Suprapubic skin (tissue), 4 donors: ENCODE measurements around the gene KCTD4. TPM values are rescaled to one million over a fixed set of nuclear protein-coding genes. Genes with fewer than 3 reads are reported as not detected.
"Not testable (repeated sequence)": the region's sequence is repeated elsewhere in the genome, so short reads cannot be mapped to it uniquely, and the experiment has no call there.

Experiments
- DNase-seq, 2 donors: peaks; one replicate each; pipeline ENCODE4 v3.0.0-alpha.2; 2019; ENCODE audit warnings: low spot score in 2 of 2
- H3K27ac ChIP-seq: fragments of 200-600 bp; sonication (generic); one replicate; pipeline ENCODE4 v1.5.1; 2019
- H3K27me3 ChIP-seq: fragments of 200-600 bp; sonication (generic); one replicate; pipeline ENCODE4 v1.5.1; 2019
- H3K36me3 ChIP-seq: fragments of 200-600 bp; sonication (generic); one replicate; pipeline ENCODE4 v1.5.1; 2019
- H3K4me1 ChIP-seq: fragments of 200-600 bp; sonication (generic); one replicate; pipeline ENCODE4 v1.5.1; 2019
- H3K4me3 ChIP-seq: fragments of 200-600 bp; sonication (generic); one replicate; pipeline ENCODE4 v1.5.1; 2019; ENCODE audit warnings: mild to moderate bottlenecking
- H3K9me3 ChIP-seq: fragments of 200-600 bp; sonication (generic); one replicate; pipeline ENCODE4 v1.5.1; 2019
- CTCF ChIP-seq, 2 donors: fragments of 200-600 bp in 1 of 2; fragments of 450-650 bp in 1 of 2; sonication (generic) in 1 of 2; IDR thresholded peaks; one replicate each; pipeline ENCODE4 v1.5.1; 2016 to 2019; ENCODE audit warnings: antibody characterized with exemption in 2 of 2, mild to moderate bottlenecking in 1 of 2, moderate library complexity in 1 of 2
- EP300 ChIP-seq: sonication (generic); formaldehyde crosslinking; IDR thresholded peaks from one replicate; pipeline ENCODE4 v1.6.1; 2017; ENCODE audit warnings: antibody characterized with exemption
- POLR2A ChIP-seq, 2 donors: fragments of 450-650 bp; IDR thresholded peaks; one replicate each; pipeline ENCODE4 v1.6.1; 2017; ENCODE audit warnings: antibody characterized with exemption in 2 of 2, mild to moderate bottlenecking in 2 of 2, moderate library complexity in 2 of 2
- POLR2AphosphoS5 ChIP-seq, 3 donors: sonication (generic); formaldehyde crosslinking; IDR thresholded peaks; one replicate each; pipeline ENCODE4 v1.6.1; 2017; ENCODE audit warnings: antibody characterized with exemption in 3 of 3
- WGBS: methylation state at CpG from one replicate; pipeline ENCODE4 v1.1.5; 2018; 5-methylcytosine and 5-hydroxymethylcytosine counted together
- total RNA-seq, 4 donors: library from RNA; depleted of rRNA; stranded (reverse); fragments of >200 nt; gene quantifications; one replicate each; pipeline ENCODE4 v1.1.0, GENCODE V29; 2016

KCTD4 gene
- total RNA-seq, 4 donors from 2014 or later = 0.89 to 3.5 (median 2.2) TPM

- DNase-seq = no peak
- WGBS = 47% methylated on average over 1 of the region's 1 CpG
- H3K27ac ChIP-seq = no peak overlapping the region
- no peak overlapping the region for H3K4me3 ChIP-seq
- H3K4me1 ChIP-seq = peaks cover 5% of the 10 kb centered on the region
- no peaks in the 10 kb centered on the region for H3K27me3 ChIP-seq
- H3K36me3 ChIP-seq = no peaks in the 10 kb centered on the region
- TF ChIP-seq EP300 (no peak), CTCF (IDR thresholded peaks at IDR 0.05) (no peak), POLR2AphosphoS5 (IDR thresholded peaks at IDR 0.05) (no peak), POLR2A (IDR thresholded peaks at IDR 0.05) (no peak)
- H3K9me3 ChIP-seq = no peaks in the 10 kb centered on the region
Measured at GRCh38 chr13:45196622-45197021, 4.2 kb downstream of the KCTD4 start.

- DNase-seq = no peak
- Histone ChIP-seq H3K27me3 (no peaks in the 10 kb centered on the region), H3K9me3 (no peaks in the 10 kb centered on the region), H3K4me1 (peaks cover 5% of the 10 kb centered on the region), H3K36me3 (no peaks in the 10 kb centered on the region), H3K4me3 (no peak overlapping the region), H3K27ac (no peak overlapping the region)
- TF ChIP-seq POLR2A (IDR thresholded peaks at IDR 0.05) (no peak), CTCF (IDR thresholded peaks at IDR 0.05) (no peak), EP300 (no peak), POLR2AphosphoS5 (IDR thresholded peaks at IDR 0.05) (no peak)
- 77% methylated on average over 3 of the region's 3 CpGs for WGBS
Measured at GRCh38 chr13:45196096-45196495, 4.7 kb downstream of the KCTD4 start.

- Histone ChIP-seq H3K4me3 (no peak overlapping the region), H3K36me3 (no peaks in the 10 kb centered on the region), H3K4me1 (peaks cover 5% of the 10 kb centered on the region), H3K27ac (no peak overlapping the region), H3K9me3 (no peaks in the 10 kb centered on the region), H3K27me3 (no peaks in the 10 kb centered on the region)
- TF ChIP-seq POLR2AphosphoS5 (IDR thresholded peaks at IDR 0.05) (no peak), CTCF (IDR thresholded peaks at IDR 0.05) (no peak), POLR2A (IDR thresholded peaks at IDR 0.05) (no peak), EP300 (no peak)
- 92% methylated on average over 1 of the region's 1 CpG for WGBS
- no peak for DNase-seq
Measured at GRCh38 chr13:45195421-45195820, 5.4 kb downstream of the KCTD4 start.

- Histone ChIP-seq H3K36me3 (no peaks in the 10 kb centered on the region), H3K27ac (no peak overlapping the region), H3K27me3 (no peaks in the 10 kb centered on the region), H3K4me1 (peaks cover 5% of the 10 kb centered on the region), H3K4me3 (no peak overlapping the region), H3K9me3 (no peaks in the 10 kb centered on the region)
- 71% methylated on average over 15 of the region's 15 CpGs for WGBS
- TF ChIP-seq CTCF (IDR thresholded peaks at IDR 0.05) (peak in 1 of 2 donors; percentile 17), EP300 (no peak)
- no peak for DNase-seq
Measured at GRCh38 chr13:45194081-45194939, 6.5 kb downstream of the KCTD4 start.

- DNase-seq = no peak
- Histone ChIP-seq H3K27ac (no peak overlapping the region), H3K27me3 (no peaks in the 10 kb centered on the region), H3K4me3 (no peak overlapping the region), H3K36me3 (no peaks in the 10 kb centered on the region), H3K9me3 (no peaks in the 10 kb centered on the region), H3K4me1 (peaks cover 5% of the 10 kb centered on the region)
- no peak for TF ChIP-seq EP300
- no peak for TF ChIP-seq CTCF (IDR thresholded peaks at IDR 0.05)
- TF ChIP-seq POLR2A (IDR thresholded peaks at IDR 0.05) = no peak
- no peak for TF ChIP-seq POLR2AphosphoS5 (IDR thresholded peaks at IDR 0.05)
- 83% methylated on average over 1 of the region's 1 CpG for WGBS
Measured at GRCh38 chr13:45191874-45192273, 9.0 kb downstream of the KCTD4 start.

- H3K27ac ChIP-seq, H3K4me1 ChIP-seq, H3K9me3 ChIP-seq, H3K36me3 ChIP-seq, H3K27me3 ChIP-seq, DNase-seq, H3K4me3 ChIP-seq: not testable (repeated sequence)
Measured at GRCh38 chr13:45189511-45189910, 11.3 kb downstream of the KCTD4 start.

GRCh38 chr13:45189077-45189476 is 11.8 kb downstream of the KCTD4 start:
- WGBS = 95% methylated on average over 4 of the region's 4 CpGs
- H3K4me3 ChIP-seq, H3K4me1 ChIP-seq, H3K27ac ChIP-seq, H3K36me3 ChIP-seq, H3K9me3 ChIP-seq, DNase-seq, H3K27me3 ChIP-seq: not testable (repeated sequence)
